ENCODE measurements around the gene PXDC1.

- no peak for TF ChIP-seq POLR2AphosphoS5 (IDR thresholded peaks at IDR 0.05)
- no peak for TF ChIP-seq CTCF (IDR thresholded peaks at IDR 0.05)
- no peak for TF ChIP-seq EP300 (IDR thresholded peaks at IDR 0.05)
Measured at GRCh38 chr6:3725145-3726047, 26.1 kb downstream of the PXDC1 start.
